ENCODE data around the gene TULP4.

DNA sequence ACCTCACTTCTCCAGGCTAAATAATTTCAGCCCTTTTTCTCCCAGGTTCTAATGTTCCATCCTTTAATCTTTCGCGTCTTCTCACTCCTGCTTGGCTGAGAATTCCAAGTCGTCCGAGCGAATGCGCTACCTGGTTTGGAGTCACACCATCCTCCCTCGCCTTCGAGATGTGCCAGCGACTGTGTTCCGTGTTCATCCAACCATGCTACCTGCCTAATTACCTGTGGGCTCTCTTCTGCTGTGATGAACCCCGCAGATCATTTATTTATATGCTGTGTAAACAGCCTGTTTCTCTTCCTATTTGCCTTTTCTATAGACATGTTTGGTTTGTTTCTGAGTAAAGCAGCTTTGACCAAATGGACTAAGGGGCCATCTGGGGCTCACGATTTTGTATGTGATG, 164.1 kb downstream of the TULP4 start:
- TF ChIP-seq POLR2A (IDR thresholded peaks at IDR 0.05) (no peak), POLR2AphosphoS5 (IDR thresholded peaks at IDR 0.05) (no peak), EP300 (IDR thresholded peaks at IDR 0.05) (no peak)
- TF ChIP-seq, protein P1, sequence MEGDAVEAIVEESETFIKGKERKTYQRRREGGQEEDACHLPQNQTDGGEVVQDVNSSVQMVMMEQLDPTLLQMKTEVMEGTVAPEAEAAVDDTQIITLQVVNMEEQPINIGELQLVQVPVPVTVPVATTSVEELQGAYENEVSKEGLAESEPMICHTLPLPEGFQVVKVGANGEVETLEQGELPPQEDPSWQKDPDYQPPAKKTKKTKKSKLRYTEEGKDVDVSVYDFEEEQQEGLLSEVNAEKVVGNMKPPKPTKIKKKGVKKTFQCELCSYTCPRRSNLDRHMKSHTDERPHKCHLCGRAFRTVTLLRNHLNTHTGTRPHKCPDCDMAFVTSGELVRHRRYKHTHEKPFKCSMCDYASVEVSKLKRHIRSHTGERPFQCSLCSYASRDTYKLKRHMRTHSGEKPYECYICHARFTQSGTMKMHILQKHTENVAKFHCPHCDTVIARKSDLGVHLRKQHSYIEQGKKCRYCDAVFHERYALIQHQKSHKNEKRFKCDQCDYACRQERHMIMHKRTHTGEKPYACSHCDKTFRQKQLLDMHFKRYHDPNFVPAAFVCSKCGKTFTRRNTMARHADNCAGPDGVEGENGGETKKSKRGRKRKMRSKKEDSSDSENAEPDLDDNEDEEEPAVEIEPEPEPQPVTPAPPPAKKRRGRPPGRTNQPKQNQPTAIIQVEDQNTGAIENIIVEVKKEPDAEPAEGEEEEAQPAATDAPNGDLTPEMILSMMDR (IDR thresholded peaks at IDR 0.05): no peak
